ENCODE data around the gene MLLT3. TPM values are rescaled to one million over a fixed set of nuclear protein-coding genes. Genes with fewer than 3 reads are reported as not detected.

Gene MLLT3
- total and polyA plus RNA-seq, 2 donors (not counting 1 experiment from before 2014, with no cell fraction given) = 37.3 to 43.8 TPM

DNA sequence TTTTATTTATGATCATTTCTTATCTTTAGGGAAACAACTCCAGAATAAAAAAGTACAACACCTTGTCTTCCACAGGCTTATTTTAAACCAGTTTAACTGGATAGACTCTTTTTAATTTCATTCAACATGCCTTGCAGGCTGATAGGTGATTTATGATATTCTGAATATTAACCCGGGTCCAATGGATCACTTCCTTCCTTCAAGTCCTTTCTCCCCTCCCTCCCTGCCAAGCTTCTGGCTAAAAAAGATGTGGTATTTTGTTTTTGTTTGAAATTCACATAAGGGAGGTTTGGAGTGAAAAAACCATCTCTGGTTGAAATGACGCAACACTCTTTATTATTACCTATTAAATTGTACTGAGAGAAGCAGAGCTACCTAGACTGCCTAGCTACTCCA lies 265.3 kb downstream of the MLLT3 start:
- Histone ChIP-seq H3K9ac (ENCODE audit: insufficient read depth, low read length) (no peak overlapping the region), H3K4me2 (ENCODE audit: extremely low read depth, insufficient read depth, low read length) (peak overlapping the region; percentile 85), H3K79me2 (ENCODE audit: control insufficient read depth, insufficient read depth, low read length) (no peaks in the 10 kb centered on the region), H3K4me3 (replicated peaks in 1 of 4; ENCODE audit: control extremely low read depth in 1 of 4, insufficient read depth in 1 of 4, low read depth in 3 of 4, low read length in 4 of 4) (no peak overlapping the region), H3K4me1 (ENCODE audit: control insufficient read depth, extremely low read depth, insufficient read depth, low read length) (peaks cover 13% of the 10 kb centered on the region), H2AFZ (ENCODE audit: low read length) (no peak overlapping the region), H4K20me1 (ENCODE audit: control insufficient read depth, extremely low read depth, insufficient read depth, low read length) (no peaks in the 10 kb centered on the region), H3K27me3 (ENCODE audit: control insufficient read depth, insufficient read depth, low read length) (no peaks in the 10 kb centered on the region), H3K9me3 (ENCODE audit: control insufficient read depth, insufficient read depth, low read depth, low read length) (no peaks in the 10 kb centered on the region), H3K36me3 (ENCODE audit: control insufficient read depth, insufficient read depth, low read length) (no peaks in the 10 kb centered on the region), H3K27ac (ENCODE audit: insufficient read depth, low read length) (no peak overlapping the region)
- TF ChIP-seq, protein P1, sequence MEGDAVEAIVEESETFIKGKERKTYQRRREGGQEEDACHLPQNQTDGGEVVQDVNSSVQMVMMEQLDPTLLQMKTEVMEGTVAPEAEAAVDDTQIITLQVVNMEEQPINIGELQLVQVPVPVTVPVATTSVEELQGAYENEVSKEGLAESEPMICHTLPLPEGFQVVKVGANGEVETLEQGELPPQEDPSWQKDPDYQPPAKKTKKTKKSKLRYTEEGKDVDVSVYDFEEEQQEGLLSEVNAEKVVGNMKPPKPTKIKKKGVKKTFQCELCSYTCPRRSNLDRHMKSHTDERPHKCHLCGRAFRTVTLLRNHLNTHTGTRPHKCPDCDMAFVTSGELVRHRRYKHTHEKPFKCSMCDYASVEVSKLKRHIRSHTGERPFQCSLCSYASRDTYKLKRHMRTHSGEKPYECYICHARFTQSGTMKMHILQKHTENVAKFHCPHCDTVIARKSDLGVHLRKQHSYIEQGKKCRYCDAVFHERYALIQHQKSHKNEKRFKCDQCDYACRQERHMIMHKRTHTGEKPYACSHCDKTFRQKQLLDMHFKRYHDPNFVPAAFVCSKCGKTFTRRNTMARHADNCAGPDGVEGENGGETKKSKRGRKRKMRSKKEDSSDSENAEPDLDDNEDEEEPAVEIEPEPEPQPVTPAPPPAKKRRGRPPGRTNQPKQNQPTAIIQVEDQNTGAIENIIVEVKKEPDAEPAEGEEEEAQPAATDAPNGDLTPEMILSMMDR (conservative IDR thresholded peaks at IDR 0.05 in 1 of 2, IDR thresholded peaks at IDR 0.05 in 1 of 2; ENCODE audit: low read depth in 1 of 2, low read length in 2 of 2) = no peak
- TF ChIP-seq EZH2 (IDR thresholded peaks at IDR 0.05; ENCODE audit: low read length, missing control alignments) = no peak
- no peak for DNase-seq (ENCODE audit: low read depth in 2 of 2)

DNA sequence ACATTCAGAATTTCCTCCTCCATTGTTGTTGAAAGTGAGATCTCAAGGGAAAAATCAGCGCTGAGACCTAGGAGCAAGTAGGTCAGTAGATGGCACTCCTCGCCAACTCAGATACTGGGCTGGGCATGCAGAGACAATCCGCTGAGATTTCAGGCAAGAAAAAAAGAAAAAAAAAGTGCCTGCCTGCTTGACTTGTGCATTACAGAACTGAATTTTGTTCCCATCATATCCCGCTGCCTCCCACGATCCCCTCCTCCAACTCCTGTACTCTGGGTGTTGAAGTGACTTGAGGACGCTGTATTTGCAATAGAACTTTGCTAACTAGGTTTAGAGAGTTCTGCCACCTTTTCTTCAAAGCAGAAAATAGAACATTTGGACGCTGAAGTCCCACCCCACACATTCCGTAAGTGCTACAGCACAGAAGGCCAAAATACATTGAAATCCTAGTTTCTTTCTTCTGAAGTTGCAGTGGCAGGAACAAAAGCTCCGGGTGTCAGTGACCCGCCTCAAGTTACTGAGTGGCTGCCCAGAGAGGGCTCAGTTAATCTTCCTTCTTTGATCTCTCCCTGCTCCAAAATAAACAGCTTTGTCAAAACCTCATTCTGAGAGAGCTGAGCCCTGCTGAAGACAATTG lies 265.8 kb downstream of the MLLT3 start:
- peaks cover 13% of the 10 kb centered on the region for H3K4me1 ChIP-seq (ENCODE audit: control insufficient read depth, extremely low read depth, insufficient read depth, low read length)
- peak overlapping the region; percentile 65 for H2AFZ ChIP-seq (ENCODE audit: low read length)
- H3K9me3 ChIP-seq (ENCODE audit: control insufficient read depth, insufficient read depth, low read depth, low read length) = no peaks in the 10 kb centered on the region
- peak overlapping the region; percentile 28 for H3K27ac ChIP-seq (ENCODE audit: insufficient read depth, low read length)
- peak overlapping the region in 3 of 4 experiments; percentile 7 to 35 (median 33) for H3K4me3 ChIP-seq (replicated peaks in 1 of 4; ENCODE audit: control extremely low read depth in 1 of 4, insufficient read depth in 1 of 4, low read depth in 3 of 4, low read length in 4 of 4)
- H3K79me2 ChIP-seq (ENCODE audit: control insufficient read depth, insufficient read depth, low read length) = no peaks in the 10 kb centered on the region
- TF ChIP-seq, protein P1 (conservative IDR thresholded peaks at IDR 0.05 in 1 of 2, IDR thresholded peaks at IDR 0.05 in 1 of 2; ENCODE audit: low read depth in 1 of 2, low read length in 2 of 2) = peak; percentile 59 to 72
- TF ChIP-seq EZH2 (IDR thresholded peaks at IDR 0.05; ENCODE audit: low read length, missing control alignments) = no peak
- DNase-seq (ENCODE audit: low read depth in 2 of 2) = peak; percentile 77 to 91
- peak overlapping the region; percentile 85 for H3K4me2 ChIP-seq (ENCODE audit: extremely low read depth, insufficient read depth, low read length)
- no peaks in the 10 kb centered on the region for H3K27me3 ChIP-seq (ENCODE audit: control insufficient read depth, insufficient read depth, low read length)
- no peak overlapping the region for H3K9ac ChIP-seq (ENCODE audit: insufficient read depth, low read length)
- H3K36me3 ChIP-seq (ENCODE audit: control insufficient read depth, insufficient read depth, low read length) = no peaks in the 10 kb centered on the region
- H4K20me1 ChIP-seq (ENCODE audit: control insufficient read depth, extremely low read depth, insufficient read depth, low read length) = no peaks in the 10 kb centered on the region

DNA sequence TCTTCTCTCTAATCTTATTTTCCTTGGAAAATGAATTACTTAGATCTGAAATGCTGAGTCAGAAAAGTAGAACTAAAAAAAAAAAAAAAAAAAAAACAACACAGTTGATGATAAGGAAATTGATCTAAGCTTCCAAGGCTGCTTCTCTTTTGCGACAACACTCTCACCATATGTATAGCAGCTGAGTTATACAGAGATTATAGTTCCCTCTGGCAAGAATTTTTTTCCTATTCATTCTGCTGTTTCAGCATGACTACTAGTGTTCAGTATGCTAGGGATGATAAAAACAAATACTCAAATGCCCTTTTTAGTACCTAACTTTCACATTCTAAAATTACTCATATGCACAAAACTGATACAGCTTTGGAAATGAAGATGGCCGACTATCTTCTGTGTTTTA lies 267.3 kb downstream of the MLLT3 start:
- peak; percentile 79 to 88 for DNase-seq (ENCODE audit: low read depth in 2 of 2)
- no peaks in the 10 kb centered on the region for H3K36me3 ChIP-seq (ENCODE audit: control insufficient read depth, insufficient read depth, low read length)
- H3K9ac ChIP-seq (ENCODE audit: insufficient read depth, low read length) = no peak overlapping the region
- H3K27me3 ChIP-seq (ENCODE audit: control insufficient read depth, insufficient read depth, low read length) = no peaks in the 10 kb centered on the region
- H3K27ac ChIP-seq (ENCODE audit: insufficient read depth, low read length) = peak overlapping the region; percentile 9
- no peaks in the 10 kb centered on the region for H3K79me2 ChIP-seq (ENCODE audit: control insufficient read depth, insufficient read depth, low read length)
- TF ChIP-seq, protein P1 (conservative IDR thresholded peaks at IDR 0.05 in 1 of 2, IDR thresholded peaks at IDR 0.05 in 1 of 2; ENCODE audit: low read depth in 1 of 2, low read length in 2 of 2) = no peak
- TF ChIP-seq EZH2 (IDR thresholded peaks at IDR 0.05; ENCODE audit: low read length, missing control alignments) = no peak
- H3K4me3 ChIP-seq (replicated peaks in 1 of 4; ENCODE audit: control extremely low read depth in 1 of 4, insufficient read depth in 1 of 4, low read depth in 3 of 4, low read length in 4 of 4) = peak overlapping the region in 1 of 4 experiments; percentile 1
- H3K4me1 ChIP-seq (ENCODE audit: control insufficient read depth, extremely low read depth, insufficient read depth, low read length) = peaks cover 13% of the 10 kb centered on the region
- no peak overlapping the region for H2AFZ ChIP-seq (ENCODE audit: low read length)
- H3K9me3 ChIP-seq (ENCODE audit: control insufficient read depth, insufficient read depth, low read depth, low read length) = no peaks in the 10 kb centered on the region
- H3K4me2 ChIP-seq (ENCODE audit: extremely low read depth, insufficient read depth, low read length) = peak overlapping the region; percentile 21
- H4K20me1 ChIP-seq (ENCODE audit: control insufficient read depth, extremely low read depth, insufficient read depth, low read length) = no peaks in the 10 kb centered on the region
